ENCODE data around the gene SQOR. TPM values are rescaled to one million over a fixed set of nuclear protein-coding genes. Genes with fewer than 3 reads are reported as not detected.
"Not testable (repeated sequence)": the region's sequence is repeated elsewhere in the genome, so short reads cannot be mapped to it uniquely, and the experiment has no call there.

The SQOR gene
- total and polyA plus RNA-seq, 2 experiments from 2014 or later: 19.7 to 21.9 TPM

DNA sequence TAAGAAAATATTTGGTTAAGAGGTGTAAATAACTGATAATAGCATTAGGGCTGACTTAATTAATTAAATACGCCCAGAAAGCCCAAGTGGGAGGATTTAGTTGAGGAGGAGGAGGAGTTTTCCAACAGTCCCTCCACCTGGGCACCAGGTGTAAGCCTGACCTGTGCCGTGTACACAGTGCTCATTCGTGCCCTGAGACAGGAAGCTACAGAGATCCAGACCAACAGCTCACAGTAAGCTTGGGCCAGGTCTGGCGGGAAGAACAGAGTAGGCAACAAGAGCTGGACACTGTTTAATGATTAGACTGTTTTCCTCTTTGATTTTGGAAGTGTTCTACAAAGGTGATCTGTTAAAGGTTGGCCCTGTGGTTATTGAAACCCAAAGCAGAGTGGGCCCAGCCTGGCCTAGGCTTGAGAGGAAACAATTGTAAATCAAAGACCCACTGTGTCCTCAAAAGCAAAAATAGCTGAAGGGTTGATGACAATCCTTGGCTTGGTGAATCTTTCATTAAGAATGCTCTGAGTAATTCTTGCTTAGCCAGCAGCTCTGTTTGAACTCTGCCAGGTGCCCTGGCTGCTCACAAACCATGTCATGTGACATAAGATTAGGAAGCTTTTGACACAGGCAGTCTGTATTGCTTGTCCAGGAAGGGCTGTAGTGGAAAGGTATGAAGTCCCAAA, 13.8 kb downstream of the SQOR start:
- in situ Hi-C loops (cut with MboI): no loop called here
- peak; percentile 77 for DNase-seq

DNA sequence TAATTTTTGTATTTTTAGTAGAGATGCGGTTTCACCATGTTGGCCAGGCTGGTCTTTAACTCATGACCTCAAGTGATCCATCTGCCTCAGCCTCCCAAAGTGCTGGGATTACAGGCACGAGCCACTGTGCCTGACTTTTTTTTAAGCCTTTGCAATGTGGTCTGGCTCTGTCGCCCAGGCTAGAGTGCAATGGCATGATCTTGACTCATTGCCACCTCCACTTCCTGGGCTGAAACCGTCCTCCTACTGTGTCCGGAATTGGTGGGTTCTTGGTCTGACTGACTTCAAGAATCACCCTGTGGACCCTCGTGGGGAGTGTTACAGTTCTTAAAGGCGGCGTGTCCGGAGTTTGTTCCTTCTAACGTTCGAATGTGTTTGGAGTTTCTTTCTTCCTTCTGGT, 15.2 kb downstream of the SQOR start:
- H3K36me3 ChIP-seq (ENCODE audit: low read depth); in situ Hi-C loops (cut with MboI); H3K9ac ChIP-seq; H2AFZ ChIP-seq; H4K20me1 ChIP-seq (ENCODE audit: insufficient read depth); H3K4me3 ChIP-seq; H3K27ac ChIP-seq; H3K4me2 ChIP-seq (ENCODE audit: unreplicated experiment); H3K9me2 ChIP-seq (ENCODE audit: insufficient read depth); H3K27me3 ChIP-seq (replicated peaks; ENCODE audit: insufficient read depth); DNase-seq; H3K9me3 ChIP-seq (ENCODE audit: low read depth): not testable (repeated sequence)
- peaks cover 28% of the 10 kb centered on the region for H3F3A ChIP-seq (ENCODE audit: insufficient read depth)
- peaks cover 33% of the 10 kb centered on the region for H3K4me1 ChIP-seq (ENCODE audit: insufficient read depth)
- 82 to 87% methylated on average over 10 to 11 of the region's 11 CpGs for WGBS, 2 experiments (ENCODE audit: low coverage in 1 of 2, low lambda C conversion rate in 2 of 2, missing lambda C conversion rate in 2 of 2)
- H3K79me2 ChIP-seq (ENCODE audit: insufficient read depth): peaks cover 17% of the 10 kb centered on the region

More for the DNA sequence above, 13.8 kb downstream of the SQOR start:
- Histone ChIP-seq H4K20me1 (ENCODE audit: insufficient read depth) (no peaks in the 10 kb centered on the region), H3K4me3 (no peak overlapping the region), H3K4me2 (ENCODE audit: unreplicated experiment) (peak overlapping the region; percentile 42), H2AFZ (no peak overlapping the region), H3K4me1 (ENCODE audit: insufficient read depth) (peaks cover 35% of the 10 kb centered on the region), H3F3A (ENCODE audit: insufficient read depth) (peaks cover 29% of the 10 kb centered on the region), H3K9me2 (ENCODE audit: insufficient read depth) (no peaks in the 10 kb centered on the region), H3K27ac (peak overlapping the region; percentile 19; the same call in 1 of the 2 replicates), H3K79me2 (ENCODE audit: insufficient read depth) (peaks cover 23% of the 10 kb centered on the region), H3K36me3 (ENCODE audit: low read depth) (no peaks in the 10 kb centered on the region), H3K9ac (no peak overlapping the region), H3K9me3 (ENCODE audit: low read depth) (no peaks in the 10 kb centered on the region), H3K27me3 (replicated peaks; ENCODE audit: insufficient read depth) (no peaks in the 10 kb centered on the region)
- no peak for TF ChIP-seq EZH2phosphoT487 (IDR thresholded peaks at IDR 0.05; ENCODE audit: insufficient read depth, low read depth)
- TF ChIP-seq EZH2 (IDR thresholded peaks at IDR 0.05; ENCODE audit: insufficient read depth, poor library complexity, severe bottlenecking): no peak
- 52 to 64% methylated on average over 4 of the region's 4 CpGs for WGBS, 2 experiments (ENCODE audit: low coverage in 1 of 2, low lambda C conversion rate in 2 of 2, missing lambda C conversion rate in 2 of 2)

DNA sequence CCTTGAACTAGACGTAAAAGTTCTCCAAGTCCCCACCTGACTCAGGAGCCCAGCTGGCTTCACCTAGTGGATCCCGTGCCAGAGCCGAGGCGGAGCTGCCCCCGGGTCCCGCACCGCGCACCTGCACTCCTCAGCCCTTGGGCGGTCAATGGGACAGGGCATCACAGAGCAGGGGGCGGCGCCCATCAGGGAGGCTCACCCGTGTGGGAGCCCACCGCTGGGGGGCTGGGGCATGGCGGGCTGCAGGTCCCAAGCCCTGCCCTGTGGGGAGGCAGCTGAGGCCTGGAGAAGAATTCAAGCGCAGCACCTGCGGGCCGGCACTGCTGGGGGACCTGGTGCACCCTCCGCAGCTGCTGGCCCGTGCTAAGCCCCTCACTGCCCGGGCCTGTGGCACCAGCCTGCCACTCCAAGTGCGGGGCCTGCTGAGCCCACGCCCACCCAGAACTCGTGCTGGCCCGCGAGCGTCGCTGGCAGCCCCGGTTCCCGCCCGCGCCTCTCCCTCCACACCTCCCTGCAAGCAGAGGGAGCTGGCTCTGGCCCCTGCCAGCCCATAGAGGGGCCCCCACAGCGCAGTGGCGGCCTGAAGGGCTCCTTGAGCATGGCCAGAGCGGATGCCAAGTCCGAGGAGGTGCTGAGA, 16.2 kb downstream of the SQOR start:
- H3K79me2 ChIP-seq (ENCODE audit: insufficient read depth): peaks cover 17% of the 10 kb centered on the region
- no peaks in the 10 kb centered on the region for H4K20me1 ChIP-seq (ENCODE audit: insufficient read depth)
- WGBS, 2 experiments (ENCODE audit: low coverage in 1 of 2, low lambda C conversion rate in 2 of 2, missing lambda C conversion rate in 2 of 2): 96% methylated on average over 17 to 32 of the region's 35 CpGs

DNA sequence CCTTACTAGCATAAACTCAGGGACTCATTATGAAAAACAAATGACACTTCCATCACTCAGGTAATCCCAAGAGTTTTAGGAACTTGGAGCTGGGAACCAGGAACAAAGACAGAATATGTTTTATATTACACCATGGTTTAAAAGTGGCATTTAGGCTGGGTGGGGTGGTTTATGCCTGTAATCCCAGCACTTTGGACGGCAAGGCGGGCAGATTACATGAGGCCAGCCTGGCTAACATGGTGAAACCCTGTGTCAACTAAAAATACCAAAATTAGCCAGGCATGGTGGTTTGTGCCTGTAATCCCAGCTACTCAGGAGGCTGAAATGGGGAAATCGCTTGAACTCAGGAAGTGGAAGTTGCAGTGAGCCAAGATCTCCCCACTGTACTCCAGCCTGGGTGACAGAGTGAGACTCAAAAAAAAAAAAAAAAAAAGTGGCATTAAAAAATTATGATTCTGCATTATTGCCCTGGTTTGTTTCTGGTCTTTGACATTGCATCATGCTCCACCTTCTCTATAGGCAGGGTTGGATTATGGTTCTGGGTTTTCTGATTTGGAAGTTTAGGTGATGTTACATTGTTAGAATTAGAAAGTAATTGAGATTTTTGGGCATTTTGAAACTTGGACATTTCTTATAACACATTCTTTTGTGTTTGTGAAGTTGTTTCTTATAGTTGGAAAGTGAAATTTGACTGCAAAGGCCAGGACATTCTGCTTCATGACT, 19.0 kb downstream of the SQOR start:
- Histone ChIP-seq H3K9me2 (ENCODE audit: insufficient read depth) (no peaks in the 10 kb centered on the region), H4K20me1 (ENCODE audit: insufficient read depth) (no peaks in the 10 kb centered on the region), H3K4me3 (no peak overlapping the region), H3K9ac (no peak overlapping the region), H3K27me3 (replicated peaks; ENCODE audit: insufficient read depth) (no peaks in the 10 kb centered on the region), H3K9me3 (ENCODE audit: low read depth) (no peaks in the 10 kb centered on the region), H3K79me2 (ENCODE audit: insufficient read depth) (peaks cover 4% of the 10 kb centered on the region), H3K4me1 (ENCODE audit: insufficient read depth) (peaks cover 6% of the 10 kb centered on the region), H3F3A (ENCODE audit: insufficient read depth) (peaks cover 9% of the 10 kb centered on the region; the same call in 1 of the 2 replicates), H3K36me3 (ENCODE audit: low read depth) (no peaks in the 10 kb centered on the region), H3K27ac (no peak overlapping the region), H3K4me2 (ENCODE audit: unreplicated experiment) (no peak overlapping the region), H2AFZ (no peak overlapping the region)
- in situ Hi-C loops (cut with MboI): no loop called here
- WGBS, 2 experiments (ENCODE audit: low coverage in 1 of 2, low lambda C conversion rate in 2 of 2, missing lambda C conversion rate in 2 of 2): 59 to 60% methylated on average over 3 of the region's 3 CpGs
- no peak for TF ChIP-seq EZH2phosphoT487 (IDR thresholded peaks at IDR 0.05; ENCODE audit: insufficient read depth, low read depth)
- no peak for TF ChIP-seq EZH2 (IDR thresholded peaks at IDR 0.05; ENCODE audit: insufficient read depth, poor library complexity, severe bottlenecking)
- no peak for DNase-seq

More for the DNA sequence above, 16.2 kb downstream of the SQOR start:
- Histone ChIP-seq H3K9ac (no peak overlapping the region), H3K4me3 (no peak overlapping the region), H2AFZ (no peak overlapping the region), H3K27me3 (replicated peaks; ENCODE audit: insufficient read depth) (no peaks in the 10 kb centered on the region), H3K27ac (no peak overlapping the region), H3K4me1 (ENCODE audit: insufficient read depth) (peaks cover 23% of the 10 kb centered on the region), H3K36me3 (ENCODE audit: low read depth) (no peaks in the 10 kb centered on the region), H3K4me2 (ENCODE audit: unreplicated experiment) (no peak overlapping the region), H3K9me2 (ENCODE audit: insufficient read depth) (no peaks in the 10 kb centered on the region), H3K9me3 (ENCODE audit: low read depth) (no peaks in the 10 kb centered on the region), H3F3A (ENCODE audit: insufficient read depth) (peaks cover 18% of the 10 kb centered on the region)
- no peak for DNase-seq
- in situ Hi-C loops (cut with MboI): no loop called here
- TF ChIP-seq EZH2phosphoT487 (IDR thresholded peaks at IDR 0.05; ENCODE audit: insufficient read depth, low read depth) (no peak), EZH2 (IDR thresholded peaks at IDR 0.05; ENCODE audit: insufficient read depth, poor library complexity, severe bottlenecking) (no peak)

Data from GM23248 (cell line).